Measurements from ENCODE around the gene DSE. TPM values are rescaled to one million over a fixed set of nuclear protein-coding genes. Genes with fewer than 3 reads are reported as not detected.

The DSE gene
- total RNA-seq, 4 donors from 2014 or later, result 22.2 to 32.8 (median 30.5) TPM

GRCh38 chr6:116352515-116353471 lies 18.0 kb upstream of the DSE start:
- Histone ChIP-seq H3K36me3 (no peaks in the 10 kb centered on the region), H3K27ac (peak overlapping the region in 2 of 3 donors; percentile 3 to 37), H3K27me3 (no peaks in the 10 kb centered on the region), H3K4me3 (replicated peaks in 1 of 3) (no peak overlapping the region), H3K9me3 (no peaks in the 10 kb centered on the region), H3K4me1 (no peaks in the 10 kb centered on the region)
- intact Hi-C loops (cut with DNase I), result no loop called here
- WGBS, 2 donors, result 76 to 82% methylated on average over 3 of the region's 3 CpGs
- TF ChIP-seq POLR2A (IDR thresholded peaks at IDR 0.05) (no peak), CTCF (IDR thresholded peaks at IDR 0.05) (no peak)
- no peak for DNase-seq

- H3K4me1 ChIP-seq, result no peaks in the 10 kb centered on the region
- DNase-seq, result no peak
- intact Hi-C loops (cut with DNase I), result no loop called here
- 68 to 82% methylated on average over 1 of the region's 1 CpG for WGBS, 2 donors
- no peaks in the 10 kb centered on the region for H3K36me3 ChIP-seq
- no peak overlapping the region for H3K27ac ChIP-seq
- no peaks in the 10 kb centered on the region for H3K27me3 ChIP-seq
- no peaks in the 10 kb centered on the region for H3K9me3 ChIP-seq
- TF ChIP-seq POLR2A (IDR thresholded peaks at IDR 0.05), result no peak
- TF ChIP-seq CTCF (IDR thresholded peaks at IDR 0.05), result no peak
- no peak overlapping the region for H3K4me3 ChIP-seq (replicated peaks in 1 of 3)
Measured at GRCh38 chr6:116354236-116354635, 16.5 kb upstream of the DSE start.

GRCh38 chr6:116355796-116356195 lies 15.0 kb upstream of the DSE start:
- Histone ChIP-seq H3K36me3 (no peaks in the 10 kb centered on the region), H3K9me3 (no peaks in the 10 kb centered on the region), H3K4me3 (replicated peaks in 1 of 3) (no peak overlapping the region), H3K4me1 (no peaks in the 10 kb centered on the region), H3K27me3 (no peaks in the 10 kb centered on the region), H3K27ac (no peak overlapping the region)
- TF ChIP-seq CTCF (IDR thresholded peaks at IDR 0.05) (no peak), POLR2A (IDR thresholded peaks at IDR 0.05) (no peak)
- WGBS, 2 donors, result 91 to 95% methylated on average over 3 of the region's 3 CpGs
- no peak for DNase-seq
- intact Hi-C loops (cut with DNase I), result no loop called here

GRCh38 chr6:116359131-116359530 lies 11.6 kb upstream of the DSE start:
- Histone ChIP-seq H3K9me3 (no peaks in the 10 kb centered on the region), H3K27me3 (no peaks in the 10 kb centered on the region), H3K36me3 (no peaks in the 10 kb centered on the region), H3K27ac (no peak overlapping the region), H3K4me3 (replicated peaks in 1 of 3) (no peak overlapping the region), H3K4me1 (no peaks in the 10 kb centered on the region)
- intact Hi-C loops (cut with DNase I), result no loop called here
- TF ChIP-seq CTCF (IDR thresholded peaks at IDR 0.05), result no peak
- no peak for TF ChIP-seq POLR2A (IDR thresholded peaks at IDR 0.05)
- DNase-seq, result no peak
- WGBS, 2 donors, result 97 to 100% methylated on average over 1 of the region's 1 CpG

- Histone ChIP-seq H3K9me3 (no peaks in the 10 kb centered on the region), H3K36me3 (no peaks in the 10 kb centered on the region), H3K27me3 (no peaks in the 10 kb centered on the region), H3K4me3 (replicated peaks in 1 of 3) (no peak overlapping the region), H3K4me1 (no peaks in the 10 kb centered on the region), H3K27ac (no peak overlapping the region)
- DNase-seq, result no peak
- intact Hi-C loops (cut with DNase I), result no loop called here
- TF ChIP-seq CTCF (IDR thresholded peaks at IDR 0.05) (no peak), POLR2A (IDR thresholded peaks at IDR 0.05) (no peak)
- 96 to 98% methylated on average over 2 of the region's 2 CpGs for WGBS, 2 donors
Measured at GRCh38 chr6:116359835-116360234, 10.9 kb upstream of the DSE start.
